ENCODE measurements around the gene TBC1D10B.

TBC1D10B gene

DNA sequence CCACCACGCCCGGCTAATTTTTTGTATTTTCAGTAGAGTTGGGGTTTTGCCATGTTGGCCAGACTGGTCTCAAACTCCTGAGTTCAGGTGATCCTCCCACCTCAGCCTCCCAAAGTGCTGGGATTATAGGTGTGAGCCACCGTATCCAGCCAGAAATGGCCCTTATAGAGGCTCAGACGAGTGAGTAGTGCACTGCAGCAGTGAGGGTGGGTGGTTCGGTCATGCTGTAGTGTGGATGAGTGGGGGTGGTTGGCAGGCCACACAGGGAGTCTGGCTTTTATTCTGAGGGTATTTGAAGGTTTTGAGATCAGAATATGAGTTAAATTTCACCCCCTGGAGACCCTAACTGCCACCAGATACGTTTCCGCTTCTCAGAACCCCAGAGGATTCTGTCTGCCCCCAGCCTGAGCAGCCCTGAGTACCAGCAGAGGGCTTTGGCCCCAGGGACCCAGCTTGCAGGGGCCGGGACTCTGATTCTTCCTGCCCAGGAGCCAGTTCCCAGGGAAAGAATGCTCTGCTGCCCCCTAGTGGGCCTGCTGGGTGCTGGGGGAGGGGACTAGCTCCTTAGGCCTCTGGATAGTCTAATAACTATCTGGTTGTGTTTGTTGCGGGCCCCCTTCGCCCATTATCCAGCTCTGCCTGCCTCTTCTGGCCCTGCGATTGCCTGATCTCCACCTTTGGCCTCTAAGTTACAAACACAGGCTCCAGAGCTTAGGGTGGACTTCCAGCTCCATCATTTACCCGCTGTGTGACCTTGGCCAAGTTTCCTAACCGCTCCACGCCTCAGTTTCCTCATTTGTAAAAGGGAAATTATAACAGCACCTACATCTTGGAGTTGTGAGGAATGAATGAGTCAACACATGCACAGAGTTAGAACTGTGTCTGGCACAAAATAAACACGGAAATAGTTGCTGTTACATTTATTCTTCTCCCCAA lies 39.1 kb upstream of the TBC1D10B start (continued):
- TF ChIP-seq, protein P1, sequence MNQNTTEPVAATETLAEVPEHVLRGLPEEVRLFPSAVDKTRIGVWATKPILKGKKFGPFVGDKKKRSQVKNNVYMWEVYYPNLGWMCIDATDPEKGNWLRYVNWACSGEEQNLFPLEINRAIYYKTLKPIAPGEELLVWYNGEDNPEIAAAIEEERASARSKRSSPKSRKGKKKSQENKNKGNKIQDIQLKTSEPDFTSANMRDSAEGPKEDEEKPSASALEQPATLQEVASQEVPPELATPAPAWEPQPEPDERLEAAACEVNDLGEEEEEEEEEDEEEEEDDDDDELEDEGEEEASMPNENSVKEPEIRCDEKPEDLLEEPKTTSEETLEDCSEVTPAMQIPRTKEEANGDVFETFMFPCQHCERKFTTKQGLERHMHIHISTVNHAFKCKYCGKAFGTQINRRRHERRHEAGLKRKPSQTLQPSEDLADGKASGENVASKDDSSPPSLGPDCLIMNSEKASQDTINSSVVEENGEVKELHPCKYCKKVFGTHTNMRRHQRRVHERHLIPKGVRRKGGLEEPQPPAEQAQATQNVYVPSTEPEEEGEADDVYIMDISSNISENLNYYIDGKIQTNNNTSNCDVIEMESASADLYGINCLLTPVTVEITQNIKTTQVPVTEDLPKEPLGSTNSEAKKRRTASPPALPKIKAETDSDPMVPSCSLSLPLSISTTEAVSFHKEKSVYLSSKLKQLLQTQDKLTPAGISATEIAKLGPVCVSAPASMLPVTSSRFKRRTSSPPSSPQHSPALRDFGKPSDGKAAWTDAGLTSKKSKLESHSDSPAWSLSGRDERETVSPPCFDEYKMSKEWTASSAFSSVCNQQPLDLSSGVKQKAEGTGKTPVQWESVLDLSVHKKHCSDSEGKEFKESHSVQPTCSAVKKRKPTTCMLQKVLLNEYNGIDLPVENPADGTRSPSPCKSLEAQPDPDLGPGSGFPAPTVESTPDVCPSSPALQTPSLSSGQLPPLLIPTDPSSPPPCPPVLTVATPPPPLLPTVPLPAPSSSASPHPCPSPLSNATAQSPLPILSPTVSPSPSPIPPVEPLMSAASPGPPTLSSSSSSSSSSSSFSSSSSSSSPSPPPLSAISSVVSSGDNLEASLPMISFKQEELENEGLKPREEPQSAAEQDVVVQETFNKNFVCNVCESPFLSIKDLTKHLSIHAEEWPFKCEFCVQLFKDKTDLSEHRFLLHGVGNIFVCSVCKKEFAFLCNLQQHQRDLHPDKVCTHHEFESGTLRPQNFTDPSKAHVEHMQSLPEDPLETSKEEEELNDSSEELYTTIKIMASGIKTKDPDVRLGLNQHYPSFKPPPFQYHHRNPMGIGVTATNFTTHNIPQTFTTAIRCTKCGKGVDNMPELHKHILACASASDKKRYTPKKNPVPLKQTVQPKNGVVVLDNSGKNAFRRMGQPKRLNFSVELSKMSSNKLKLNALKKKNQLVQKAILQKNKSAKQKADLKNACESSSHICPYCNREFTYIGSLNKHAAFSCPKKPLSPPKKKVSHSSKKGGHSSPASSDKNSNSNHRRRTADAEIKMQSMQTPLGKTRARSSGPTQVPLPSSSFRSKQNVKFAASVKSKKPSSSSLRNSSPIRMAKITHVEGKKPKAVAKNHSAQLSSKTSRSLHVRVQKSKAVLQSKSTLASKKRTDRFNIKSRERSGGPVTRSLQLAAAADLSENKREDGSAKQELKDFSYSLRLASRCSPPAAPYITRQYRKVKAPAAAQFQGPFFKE (tag by site-specific recombination; IDR thresholded peaks at IDR 0.05; ENCODE audit: borderline replicate concordance), result no peak
- TF ChIP-seq KLF9 (tag by site-specific recombination; IDR thresholded peaks at IDR 0.05; ENCODE audit: low read depth) (no peak; the same call in 1 of the 2 replicates), ZNF202 (tag by site-specific recombination; IDR thresholded peaks at IDR 0.05; ENCODE audit: borderline replicate concordance) (no peak), ZNF529 (tag by site-specific recombination; IDR thresholded peaks at IDR 0.05; ENCODE audit: insufficient replicate concordance) (no peak), ZNF175 (tag by site-specific recombination; IDR thresholded peaks at IDR 0.05) (no peak), ZNF24 (tag by site-specific recombination; IDR thresholded peaks at IDR 0.05) (0 out of 2 replicates have a peak, but pooled peaks have one; percentile 28), ZNF560 (tag by site-specific recombination; IDR thresholded peaks at IDR 0.05; ENCODE audit: borderline replicate concordance) (no peak), SP3 (tag by site-specific recombination; IDR thresholded peaks at IDR 0.05) (peak; percentile 20; the same call in 1 of the 2 replicates), ZNF623 (tag by site-specific recombination; IDR thresholded peaks at IDR 0.05) (peak; percentile 20; the same call in 1 of the 2 replicates), ZNF510 (tag by site-specific recombination; IDR thresholded peaks at IDR 0.05; ENCODE audit: insufficient replicate concordance) (no peak), EGR2 (tag by site-specific recombination; IDR thresholded peaks at IDR 0.05; ENCODE audit: low read depth) (peak; percentile 68), ZNF138 (tag by site-specific recombination; IDR thresholded peaks at IDR 0.05; ENCODE audit: borderline replicate concordance) (no peak), ZSCAN30 (tag by site-specific recombination; IDR thresholded peaks at IDR 0.05) (peak; percentile 99), REPIN1 (tag by site-specific recombination; IDR thresholded peaks at IDR 0.05; ENCODE audit: low read depth) (0 out of 2 replicates have a peak, but pooled peaks have one; percentile 29), ZNF311 (tag by site-specific recombination; IDR thresholded peaks at IDR 0.05; ENCODE audit: borderline replicate concordance) (no peak), ZNF585B (tag by site-specific recombination; IDR thresholded peaks at IDR 0.05) (no peak)
- TF ChIP-seq, protein P2, sequence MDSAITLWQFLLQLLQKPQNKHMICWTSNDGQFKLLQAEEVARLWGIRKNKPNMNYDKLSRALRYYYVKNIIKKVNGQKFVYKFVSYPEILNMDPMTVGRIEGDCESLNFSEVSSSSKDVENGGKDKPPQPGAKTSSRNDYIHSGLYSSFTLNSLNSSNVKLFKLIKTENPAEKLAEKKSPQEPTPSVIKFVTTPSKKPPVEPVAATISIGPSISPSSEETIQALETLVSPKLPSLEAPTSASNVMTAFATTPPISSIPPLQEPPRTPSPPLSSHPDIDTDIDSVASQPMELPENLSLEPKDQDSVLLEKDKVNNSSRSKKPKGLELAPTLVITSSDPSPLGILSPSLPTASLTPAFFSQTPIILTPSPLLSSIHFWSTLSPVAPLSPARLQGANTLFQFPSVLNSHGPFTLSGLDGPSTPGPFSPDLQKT (IDR thresholded peaks at IDR 0.05; ENCODE audit: borderline replicate concordance, low read depth, low read length), result no peak
- TF ChIP-seq, protein P3, sequence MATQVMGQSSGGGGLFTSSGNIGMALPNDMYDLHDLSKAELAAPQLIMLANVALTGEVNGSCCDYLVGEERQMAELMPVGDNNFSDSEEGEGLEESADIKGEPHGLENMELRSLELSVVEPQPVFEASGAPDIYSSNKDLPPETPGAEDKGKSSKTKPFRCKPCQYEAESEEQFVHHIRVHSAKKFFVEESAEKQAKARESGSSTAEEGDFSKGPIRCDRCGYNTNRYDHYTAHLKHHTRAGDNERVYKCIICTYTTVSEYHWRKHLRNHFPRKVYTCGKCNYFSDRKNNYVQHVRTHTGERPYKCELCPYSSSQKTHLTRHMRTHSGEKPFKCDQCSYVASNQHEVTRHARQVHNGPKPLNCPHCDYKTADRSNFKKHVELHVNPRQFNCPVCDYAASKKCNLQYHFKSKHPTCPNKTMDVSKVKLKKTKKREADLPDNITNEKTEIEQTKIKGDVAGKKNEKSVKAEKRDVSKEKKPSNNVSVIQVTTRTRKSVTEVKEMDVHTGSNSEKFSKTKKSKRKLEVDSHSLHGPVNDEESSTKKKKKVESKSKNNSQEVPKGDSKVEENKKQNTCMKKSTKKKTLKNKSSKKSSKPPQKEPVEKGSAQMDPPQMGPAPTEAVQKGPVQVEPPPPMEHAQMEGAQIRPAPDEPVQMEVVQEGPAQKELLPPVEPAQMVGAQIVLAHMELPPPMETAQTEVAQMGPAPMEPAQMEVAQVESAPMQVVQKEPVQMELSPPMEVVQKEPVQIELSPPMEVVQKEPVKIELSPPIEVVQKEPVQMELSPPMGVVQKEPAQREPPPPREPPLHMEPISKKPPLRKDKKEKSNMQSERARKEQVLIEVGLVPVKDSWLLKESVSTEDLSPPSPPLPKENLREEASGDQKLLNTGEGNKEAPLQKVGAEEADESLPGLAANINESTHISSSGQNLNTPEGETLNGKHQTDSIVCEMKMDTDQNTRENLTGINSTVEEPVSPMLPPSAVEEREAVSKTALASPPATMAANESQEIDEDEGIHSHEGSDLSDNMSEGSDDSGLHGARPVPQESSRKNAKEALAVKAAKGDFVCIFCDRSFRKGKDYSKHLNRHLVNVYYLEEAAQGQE (tag by site-specific recombination; IDR thresholded peaks at IDR 0.05), result no peak
- TF ChIP-seq, protein P4, sequence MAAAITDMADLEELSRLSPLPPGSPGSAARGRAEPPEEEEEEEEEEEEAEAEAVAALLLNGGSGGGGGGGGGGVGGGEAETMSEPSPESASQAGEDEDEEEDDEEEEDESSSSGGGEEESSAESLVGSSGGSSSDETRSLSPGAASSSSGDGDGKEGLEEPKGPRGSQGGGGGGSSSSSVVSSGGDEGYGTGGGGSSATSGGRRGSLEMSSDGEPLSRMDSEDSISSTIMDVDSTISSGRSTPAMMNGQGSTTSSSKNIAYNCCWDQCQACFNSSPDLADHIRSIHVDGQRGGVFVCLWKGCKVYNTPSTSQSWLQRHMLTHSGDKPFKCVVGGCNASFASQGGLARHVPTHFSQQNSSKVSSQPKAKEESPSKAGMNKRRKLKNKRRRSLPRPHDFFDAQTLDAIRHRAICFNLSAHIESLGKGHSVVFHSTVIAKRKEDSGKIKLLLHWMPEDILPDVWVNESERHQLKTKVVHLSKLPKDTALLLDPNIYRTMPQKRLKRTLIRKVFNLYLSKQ (tag by site-specific recombination; IDR thresholded peaks at IDR 0.05; ENCODE audit: borderline replicate concordance), result no peak
- TF ChIP-seq, protein P5, sequence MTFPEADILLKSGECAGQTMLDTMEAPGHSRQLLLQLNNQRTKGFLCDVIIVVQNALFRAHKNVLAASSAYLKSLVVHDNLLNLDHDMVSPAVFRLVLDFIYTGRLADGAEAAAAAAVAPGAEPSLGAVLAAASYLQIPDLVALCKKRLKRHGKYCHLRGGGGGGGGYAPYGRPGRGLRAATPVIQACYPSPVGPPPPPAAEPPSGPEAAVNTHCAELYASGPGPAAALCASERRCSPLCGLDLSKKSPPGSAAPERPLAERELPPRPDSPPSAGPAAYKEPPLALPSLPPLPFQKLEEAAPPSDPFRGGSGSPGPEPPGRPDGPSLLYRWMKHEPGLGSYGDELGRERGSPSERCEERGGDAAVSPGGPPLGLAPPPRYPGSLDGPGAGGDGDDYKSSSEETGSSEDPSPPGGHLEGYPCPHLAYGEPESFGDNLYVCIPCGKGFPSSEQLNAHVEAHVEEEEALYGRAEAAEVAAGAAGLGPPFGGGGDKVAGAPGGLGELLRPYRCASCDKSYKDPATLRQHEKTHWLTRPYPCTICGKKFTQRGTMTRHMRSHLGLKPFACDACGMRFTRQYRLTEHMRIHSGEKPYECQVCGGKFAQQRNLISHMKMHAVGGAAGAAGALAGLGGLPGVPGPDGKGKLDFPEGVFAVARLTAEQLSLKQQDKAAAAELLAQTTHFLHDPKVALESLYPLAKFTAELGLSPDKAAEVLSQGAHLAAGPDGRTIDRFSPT (tag by site-specific recombination; IDR thresholded peaks at IDR 0.05), result no peak
